ENCODE results near the gene RUNX3. TPM values are rescaled to one million over a fixed set of nuclear protein-coding genes. Genes with fewer than 3 reads are reported as not detected.

Gene RUNX3
- polyA plus RNA-seq, 1 donor (not counting 4 experiments of a cell fraction or from before 2014, with no cell fraction given), result not detected

DNA sequence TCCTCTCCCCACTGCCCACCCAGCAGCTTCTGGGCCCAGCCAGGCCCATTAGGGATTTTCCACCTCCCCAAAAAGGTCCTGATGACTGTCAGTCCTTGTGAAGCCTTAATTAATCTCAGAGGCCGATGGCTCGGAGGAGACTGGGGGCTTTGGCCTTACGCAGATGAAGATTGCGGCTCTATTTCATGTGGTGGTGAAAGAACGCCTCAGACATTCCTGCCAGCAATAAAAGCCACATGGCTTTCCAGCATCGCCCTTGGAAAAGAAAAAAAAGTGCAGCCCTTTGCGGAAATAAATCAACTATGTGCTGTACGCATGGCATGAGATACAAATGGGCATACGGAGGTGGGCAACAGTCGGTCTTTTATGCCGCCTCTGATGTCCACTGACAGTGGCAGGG is 6.6 kb upstream of the RUNX3 start:
- Histone ChIP-seq H3K4me2 (ENCODE audit: control insufficient read depth, extremely low read depth, insufficient read depth, low read depth, low read length) (no peak overlapping the region), H3K9me1 (ENCODE audit: control insufficient read depth, extremely low read depth, insufficient read depth, low read length) (no peaks in the 10 kb centered on the region), H3K9me3 (ENCODE audit: control insufficient read depth, low read depth, low read length) (no peaks in the 10 kb centered on the region), H3K4me1 (ENCODE audit: control insufficient read depth, extremely low read depth, insufficient read depth, low read length) (no peaks in the 10 kb centered on the region), H3K4me3 (ENCODE audit: control insufficient read depth in 2 of 3, extremely low read depth in 1 of 3, insufficient read depth in 2 of 3, low read depth in 1 of 3, low read length in 3 of 3) (no peak overlapping the region), H4K20me1 (ENCODE audit: control insufficient read depth, extremely low read depth, insufficient read depth, low read length) (no peaks in the 10 kb centered on the region), H3K9ac (ENCODE audit: control insufficient read depth, extremely low read depth, insufficient read depth, low read length) (no peak overlapping the region), H2AFZ (ENCODE audit: control insufficient read depth, low read length) (no peak overlapping the region), H3K36me3 (ENCODE audit: control insufficient read depth in 2 of 2, extremely low read depth in 1 of 2, insufficient read depth in 2 of 2, low read length in 2 of 2) (no peaks in the 10 kb centered on the region), H3K27ac (ENCODE audit: control insufficient read depth, insufficient read depth, low read length) (no peak overlapping the region), H3K79me2 (ENCODE audit: control insufficient read depth, insufficient read depth, low read length) (no peaks in the 10 kb centered on the region), H3K27me3 (ENCODE audit: control insufficient read depth, extremely low read depth, insufficient read depth, low read length) (peaks cover 42% of the 10 kb centered on the region)
- dilution Hi-C loops (cut with MboI; ENCODE audit: extremely low pct_ligation_motif_present, low sequenced_read_pairs), result loop anchor here (25.0 kb wide), 1 partner anchor 276 kb away; no protein-coding TSS in a partner anchor
- FAIRE-seq (no peak), DNase-seq (ENCODE audit: low read depth, low spot score) (no peak)
- TF ChIP-seq, protein P1, sequence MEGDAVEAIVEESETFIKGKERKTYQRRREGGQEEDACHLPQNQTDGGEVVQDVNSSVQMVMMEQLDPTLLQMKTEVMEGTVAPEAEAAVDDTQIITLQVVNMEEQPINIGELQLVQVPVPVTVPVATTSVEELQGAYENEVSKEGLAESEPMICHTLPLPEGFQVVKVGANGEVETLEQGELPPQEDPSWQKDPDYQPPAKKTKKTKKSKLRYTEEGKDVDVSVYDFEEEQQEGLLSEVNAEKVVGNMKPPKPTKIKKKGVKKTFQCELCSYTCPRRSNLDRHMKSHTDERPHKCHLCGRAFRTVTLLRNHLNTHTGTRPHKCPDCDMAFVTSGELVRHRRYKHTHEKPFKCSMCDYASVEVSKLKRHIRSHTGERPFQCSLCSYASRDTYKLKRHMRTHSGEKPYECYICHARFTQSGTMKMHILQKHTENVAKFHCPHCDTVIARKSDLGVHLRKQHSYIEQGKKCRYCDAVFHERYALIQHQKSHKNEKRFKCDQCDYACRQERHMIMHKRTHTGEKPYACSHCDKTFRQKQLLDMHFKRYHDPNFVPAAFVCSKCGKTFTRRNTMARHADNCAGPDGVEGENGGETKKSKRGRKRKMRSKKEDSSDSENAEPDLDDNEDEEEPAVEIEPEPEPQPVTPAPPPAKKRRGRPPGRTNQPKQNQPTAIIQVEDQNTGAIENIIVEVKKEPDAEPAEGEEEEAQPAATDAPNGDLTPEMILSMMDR (optimal IDR thresholded peaks at IDR 0.05 in 1 of 3, IDR thresholded peaks at IDR 0.05 in 1 of 3, conservative IDR thresholded peaks at IDR 0.05 in 1 of 3; ENCODE audit: extremely low read depth in 1 of 3, insufficient read depth in 2 of 3, low read length in 3 of 3), result no peak
- no peak for TF ChIP-seq EZH2 (IDR thresholded peaks at IDR 0.05; ENCODE audit: low read length)

DNA sequence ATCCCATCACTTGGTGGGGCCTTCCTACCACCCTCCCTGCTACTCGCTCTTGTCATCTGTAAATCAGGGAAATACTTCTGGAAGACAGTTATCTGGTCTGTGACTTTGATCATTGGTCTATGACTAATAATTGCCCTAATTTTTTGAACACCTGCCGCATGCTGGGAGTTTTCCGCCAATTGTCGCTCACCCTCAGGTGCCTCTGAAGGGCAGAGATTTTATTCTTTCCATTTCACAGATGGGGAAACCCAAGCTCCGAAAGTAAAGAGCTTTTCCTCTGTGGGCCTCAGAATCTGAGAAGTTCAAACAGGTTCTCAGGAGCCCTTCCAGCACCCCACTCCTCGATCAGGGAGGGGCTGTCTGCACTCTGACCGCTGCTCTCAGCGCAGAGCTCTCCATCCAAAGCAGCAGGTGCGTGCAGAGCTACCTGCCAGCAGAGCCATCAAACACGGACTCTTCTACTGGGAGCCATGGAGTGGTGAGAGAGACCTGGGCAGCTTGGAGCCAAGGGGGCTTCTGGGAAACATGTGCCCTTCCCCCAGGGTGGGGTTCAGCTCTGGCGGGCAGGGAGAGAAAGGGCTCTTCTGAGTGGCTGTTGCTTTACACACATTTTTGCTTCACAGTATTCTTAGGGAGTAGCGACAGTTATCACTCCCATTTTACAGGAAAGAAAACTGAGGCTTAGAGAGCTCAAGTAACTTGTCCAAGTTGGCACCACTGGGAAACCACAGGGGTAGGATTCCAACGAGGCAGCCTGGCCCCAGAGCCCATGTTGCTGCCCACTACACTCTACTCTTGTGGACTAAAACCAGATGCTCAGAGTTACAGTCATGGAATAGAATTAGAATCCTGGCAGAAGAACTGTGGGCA is 5.8 kb upstream of the RUNX3 start:
- Histone ChIP-seq H3K4me2 (ENCODE audit: control insufficient read depth, extremely low read depth, insufficient read depth, low read depth, low read length) (no peak overlapping the region), H3K27me3 (ENCODE audit: control insufficient read depth, extremely low read depth, insufficient read depth, low read length) (peaks cover 50% of the 10 kb centered on the region)

More for the DNA sequence above, 5.8 kb upstream of the RUNX3 start:
- no peak overlapping the region for H2AFZ ChIP-seq (ENCODE audit: control insufficient read depth, low read length)
- FAIRE-seq (no peak), DNase-seq (ENCODE audit: low read depth, low spot score) (no peak)
- peaks cover under 1% of the 10 kb centered on the region for H3K4me1 ChIP-seq (ENCODE audit: control insufficient read depth, extremely low read depth, insufficient read depth, low read length)
- H3K36me3 ChIP-seq (ENCODE audit: control insufficient read depth in 2 of 2, extremely low read depth in 1 of 2, insufficient read depth in 2 of 2, low read length in 2 of 2), result no peaks in the 10 kb centered on the region
- no peak overlapping the region for H3K27ac ChIP-seq (ENCODE audit: control insufficient read depth, insufficient read depth, low read length)
- H3K9me3 ChIP-seq (ENCODE audit: control insufficient read depth, low read depth, low read length), result no peaks in the 10 kb centered on the region
- H3K9ac ChIP-seq (ENCODE audit: control insufficient read depth, extremely low read depth, insufficient read depth, low read length), result no peak overlapping the region
- H3K9me1 ChIP-seq (ENCODE audit: control insufficient read depth, extremely low read depth, insufficient read depth, low read length), result no peaks in the 10 kb centered on the region
- dilution Hi-C loops (cut with MboI; ENCODE audit: extremely low pct_ligation_motif_present, low sequenced_read_pairs), result loop anchor here (25.0 kb wide), 1 partner anchor 276 kb away; no protein-coding TSS in a partner anchor
- H3K4me3 ChIP-seq (ENCODE audit: control insufficient read depth in 2 of 3, extremely low read depth in 1 of 3, insufficient read depth in 2 of 3, low read depth in 1 of 3, low read length in 3 of 3), result no peak overlapping the region
- no peaks in the 10 kb centered on the region for H4K20me1 ChIP-seq (ENCODE audit: control insufficient read depth, extremely low read depth, insufficient read depth, low read length)
- no peaks in the 10 kb centered on the region for H3K79me2 ChIP-seq (ENCODE audit: control insufficient read depth, insufficient read depth, low read length)
- TF ChIP-seq EZH2 (IDR thresholded peaks at IDR 0.05; ENCODE audit: low read length), result no peak
- TF ChIP-seq, protein P1 (optimal IDR thresholded peaks at IDR 0.05 in 1 of 3, IDR thresholded peaks at IDR 0.05 in 1 of 3, conservative IDR thresholded peaks at IDR 0.05 in 1 of 3; ENCODE audit: extremely low read depth in 1 of 3, insufficient read depth in 2 of 3, low read length in 3 of 3), result no peak

All from keratinocyte (primary cell).